GM19455 (cell line): ENCODE measurements around the gene SFMBT2.

Experiments
- ATAC-seq: cut with Tn5 transposase; IDR thresholded peaks from one replicate; pipeline ENCODE4 v1.9.1; 2021; ENCODE audit not compliant: unreplicated experiment

The SFMBT2 gene

GRCh38 chr10:7274293-7274692, 136.5 kb downstream of the SFMBT2 start:
- ATAC-seq = no peak

GRCh38 chr10:7272008-7272407, 138.8 kb downstream of the SFMBT2 start:
- no peak for ATAC-seq

GRCh38 chr10:7269988-7270387, 140.8 kb downstream of the SFMBT2 start:
- ATAC-seq = no peak

- no peak for ATAC-seq
Measured at GRCh38 chr10:7267142-7267541, 143.7 kb downstream of the SFMBT2 start.

- no peak for ATAC-seq
Measured at GRCh38 chr10:7265396-7266123, 145.3 kb downstream of the SFMBT2 start.

GRCh38 chr10:7264313-7264756, 146.5 kb downstream of the SFMBT2 start:
- no peak for ATAC-seq

- ATAC-seq = no peak
Measured at GRCh38 chr10:7263616-7264015, 147.2 kb downstream of the SFMBT2 start.

GRCh38 chr10:7261351-7261750, 149.5 kb downstream of the SFMBT2 start:
- ATAC-seq = no peak

- no peak for ATAC-seq
Measured at GRCh38 chr10:7260912-7261311, 149.9 kb downstream of the SFMBT2 start.

- no peak for ATAC-seq
Measured at GRCh38 chr10:7260412-7260900, 150.4 kb downstream of the SFMBT2 start.

- no peak for ATAC-seq
Measured at GRCh38 chr10:7258948-7259523, 151.8 kb downstream of the SFMBT2 start.

GRCh38 chr10:7255517-7255916, 155.3 kb downstream of the SFMBT2 start:
- ATAC-seq = no peak

GRCh38 chr10:7251696-7252465, 159.0 kb downstream of the SFMBT2 start:
- no peak for ATAC-seq

- ATAC-seq = no peak
Measured at GRCh38 chr10:7250236-7250635, 160.6 kb downstream of the SFMBT2 start.

- no peak for ATAC-seq
Measured at GRCh38 chr10:7248585-7249164, 162.2 kb downstream of the SFMBT2 start.

GRCh38 chr10:7248148-7248547, 162.7 kb downstream of the SFMBT2 start:
- no peak for ATAC-seq

- no peak for ATAC-seq
Measured at GRCh38 chr10:7245505-7245904, 165.3 kb downstream of the SFMBT2 start.

- peak; percentile 65 for ATAC-seq
Measured at GRCh38 chr10:7243873-7244272, 167.0 kb downstream of the SFMBT2 start.

GRCh38 chr10:7243139-7243538, 167.7 kb downstream of the SFMBT2 start:
- ATAC-seq = no peak

- ATAC-seq = peak; percentile 69
Measured at GRCh38 chr10:7239312-7239985, 171.4 kb downstream of the SFMBT2 start.

GRCh38 chr10:7235376-7235775, 175.5 kb downstream of the SFMBT2 start:
- no peak for ATAC-seq
